ENCODE measurements around the gene RBM19. TPM values are rescaled to one million over a fixed set of nuclear protein-coding genes. Genes with fewer than 3 reads are reported as not detected.

RBM19 gene
- total RNA-seq, 1 experiment from 2014 or later, result 29.2 TPM

GRCh38 chr12:113987261-113988063 lies 21.3 kb upstream of the RBM19 start:
- H3K36me3 Mint-ChIP-seq (ENCODE audit: insufficient read depth, unreplicated experiment), result no peaks in the 10 kb centered on the region
- TF ChIP-seq CTCF (IDR thresholded peaks at IDR 0.05; ENCODE audit: unreplicated experiment), result no peak
- intact Hi-C loops (cut with micrococcal nuclease), result no loop called here
- no TSS peak for BruUV-seq (replicated peaks)
- no peak for DNase-seq (ENCODE audit: unreplicated experiment)
- no peaks in the 10 kb centered on the region for H3K4me1 Mint-ChIP-seq (ENCODE audit: insufficient read depth, unreplicated experiment)
- H3K4me3 Mint-ChIP-seq (ENCODE audit: unreplicated experiment), result no peak overlapping the region
- no peaks in the 10 kb centered on the region for H3K9me3 Mint-ChIP-seq (ENCODE audit: unreplicated experiment)
- H3K27me3 Mint-ChIP-seq (ENCODE audit: insufficient read depth, unreplicated experiment), result peaks cover 59% of the 10 kb centered on the region
- ChIA-PET CTCF (no interaction called here), POLR2A (no interaction called here)
- no peak overlapping the region for H3K27ac Mint-ChIP-seq (ENCODE audit: low read depth, unreplicated experiment)

GRCh38 chr12:113984464-113984863 lies 18.3 kb upstream of the RBM19 start:
- Mint-ChIP-seq H3K4me1 (ENCODE audit: insufficient read depth, unreplicated experiment) (no peaks in the 10 kb centered on the region), H3K9me3 (ENCODE audit: unreplicated experiment) (no peaks in the 10 kb centered on the region), H3K27ac (ENCODE audit: low read depth, unreplicated experiment) (no peak overlapping the region), H3K36me3 (ENCODE audit: insufficient read depth, unreplicated experiment) (no peaks in the 10 kb centered on the region), H3K4me3 (ENCODE audit: unreplicated experiment) (no peak overlapping the region), H3K27me3 (ENCODE audit: insufficient read depth, unreplicated experiment) (peaks cover 47% of the 10 kb centered on the region)
- no TSS peak for BruUV-seq (replicated peaks)
- DNase-seq (ENCODE audit: unreplicated experiment), result no peak
- ChIA-PET POLR2A (interaction anchor here (0.6 kb wide), 1 partner anchor 289 kb away, joined by 3 read pairs; no protein-coding TSS in a partner anchor), CTCF (interaction anchor here (9.1 kb wide), 1 partner anchor 526 kb away, joined by 134 read pairs; no protein-coding TSS in a partner anchor)
- TF ChIP-seq CTCF (IDR thresholded peaks at IDR 0.05; ENCODE audit: unreplicated experiment), result no peak
- intact Hi-C loops (cut with micrococcal nuclease), result loop anchor here (5.0 kb wide), 1 partner anchor 1933 kb away; no protein-coding TSS in a partner anchor

- no TSS peak for BruUV-seq (replicated peaks)
Observed at GRCh38 chr12:113983777-113984448, 17.8 kb upstream of the RBM19 start.

More at GRCh38 chr12:113983777-113984448, 17.8 kb upstream of the RBM19 start:
- H3K4me1 Mint-ChIP-seq (ENCODE audit: insufficient read depth, unreplicated experiment), result no peaks in the 10 kb centered on the region
- POLR2A ChIA-PET, result no interaction called here
- CTCF ChIA-PET, result interaction anchor here (1.2 to 9.1 kb wide), 3 partner anchors 18 to 527 kb away, joined by 4 to 134 read pairs (median 7); partner anchors contain the start of gene RBM19
- no peak for TF ChIP-seq CTCF (IDR thresholded peaks at IDR 0.05; ENCODE audit: unreplicated experiment)
- H3K36me3 Mint-ChIP-seq (ENCODE audit: insufficient read depth, unreplicated experiment), result no peaks in the 10 kb centered on the region
- intact Hi-C loops (cut with micrococcal nuclease), result loop anchor here (5.0 kb wide), 1 partner anchor 1933 kb away; no protein-coding TSS in a partner anchor
- DNase-seq (ENCODE audit: unreplicated experiment), result no peak
- no peaks in the 10 kb centered on the region for H3K9me3 Mint-ChIP-seq (ENCODE audit: unreplicated experiment)
- H3K27me3 Mint-ChIP-seq (ENCODE audit: insufficient read depth, unreplicated experiment), result peaks cover 43% of the 10 kb centered on the region
- no peak overlapping the region for H3K27ac Mint-ChIP-seq (ENCODE audit: low read depth, unreplicated experiment)
- H3K4me3 Mint-ChIP-seq (ENCODE audit: unreplicated experiment), result no peak overlapping the region
